Liver (tissue), 9 donors: Measurements from ENCODE around the gene SLC12A3. TPM values are rescaled to one million over a fixed set of nuclear protein-coding genes. Genes with fewer than 3 reads are reported as not detected.
A peak's percentile ranks its signal among the peaks of the same experiment; 100 is the strongest.

Experiments used
- DNase-seq: peaks from one replicate; pipeline ENCODE4 v3.0.0-alpha.2; 2017; ENCODE audit warnings: low spot score
- H3K27ac ChIP-seq, 2 donors: one replicate each; pipeline ENCODE4 v1.7.0; 2013; ENCODE audit warnings: inconsistent platforms in 2 of 2, low read length in 2 of 2, control low read depth in 1 of 2, low read depth in 1 of 2, mild to moderate bottlenecking in 1 of 2
- H3K27me3 ChIP-seq, 4 donors: one replicate each; pipeline versions ENCODE4 v1.6.1 to v1.7.0; 2013; ENCODE audit warnings: low read length in 3 of 4, inconsistent platforms in 1 of 4, mild to moderate bottlenecking in 1 of 4, moderate library complexity in 1 of 4; ENCODE audit not compliant: control insufficient read depth in 4 of 4, insufficient read depth in 4 of 4
- H3K36me3 ChIP-seq, 4 donors: one replicate each; pipeline versions ENCODE4 v1.6.1 to v1.7.0; 2013; ENCODE audit warnings: low read length in 3 of 4, mild to moderate bottlenecking in 3 of 4, low read depth in 1 of 4, moderate library complexity in 1 of 4; ENCODE audit not compliant: control insufficient read depth in 4 of 4, insufficient read depth in 3 of 4
- H3K4me1 ChIP-seq, 4 donors: one replicate each; pipeline versions ENCODE4 v1.6.1 to v1.7.0; 2013; ENCODE audit warnings: low read length in 3 of 4, mild to moderate bottlenecking in 3 of 4, moderate library complexity in 1 of 4; ENCODE audit not compliant: control insufficient read depth in 4 of 4, insufficient read depth in 4 of 4
- H3K4me3 ChIP-seq, 3 donors: one replicate each; pipeline versions ENCODE4 v1.6.1 to v1.7.0; 2013; ENCODE audit warnings: low read length in 3 of 3, control low read depth in 1 of 3, low read depth in 1 of 3, mild to moderate bottlenecking in 1 of 3
- H3K9ac ChIP-seq, 2 donors: one replicate each; pipeline ENCODE4 v1.7.0; 2013; ENCODE audit warnings: low read length in 2 of 2, mild to moderate bottlenecking in 2 of 2, moderate library complexity in 2 of 2, control low read depth in 1 of 2, low read depth in 1 of 2
- H3K9me3 ChIP-seq, 4 donors: one replicate each; pipeline versions ENCODE4 v1.6.1 to v1.7.0; 2013; ENCODE audit warnings: low read length in 3 of 4; ENCODE audit not compliant: control insufficient read depth in 4 of 4
- ATF3 ChIP-seq: IDR thresholded peaks from 2 replicates; pipeline ENCODE4 v1.6.1; 2016; ENCODE audit warnings: antibody characterized with exemption
- CTCF ChIP-seq: fragments of 150-350 bp; IDR thresholded peaks from 2 replicates; pipeline ENCODE4 v1.5.1; 2017; ENCODE audit warnings: improper control_type of control experiment, low read depth, low read length; ENCODE audit not compliant: missing input control
- EGR1 ChIP-seq, 2 donors: IDR thresholded peaks; 2 replicates each; pipeline ENCODE4 v1.6.1; 2016 to 2018; ENCODE audit warnings: antibody characterized with exemption in 2 of 2, low read depth in 2 of 2
- FOXA2 ChIP-seq: IDR thresholded peaks from 2 replicates; pipeline ENCODE4 v1.6.1; 2016; ENCODE audit warnings: antibody characterized with exemption
- HNF4A ChIP-seq, 2 donors: conservative IDR thresholded peaks; 2 replicates each; pipeline ENCODE4 v1.6.1; 2016; ENCODE audit warnings: antibody characterized with exemption in 2 of 2, mild to moderate bottlenecking in 2 of 2
- HNF4G ChIP-seq: IDR thresholded peaks from 2 replicates; pipeline ENCODE4 v1.6.1; 2016; ENCODE audit warnings: antibody characterized with exemption
- NR2F2 ChIP-seq: IDR thresholded peaks from 2 replicates; pipeline ENCODE4 v1.6.1; 2016; ENCODE audit warnings: antibody characterized with exemption
- RAD21 ChIP-seq, 2 donors: IDR thresholded peaks; 2 replicates each; pipeline ENCODE4 v1.6.1; 2016; ENCODE audit warnings: antibody characterized with exemption in 2 of 2, mild to moderate bottlenecking in 2 of 2
- REST ChIP-seq: IDR thresholded peaks from 2 replicates; pipeline ENCODE4 v1.6.1; 2016; ENCODE audit warnings: antibody characterized with exemption, mild to moderate bottlenecking
- SP1 ChIP-seq: IDR thresholded peaks from 2 replicates; pipeline ENCODE4 v1.6.1; 2018; ENCODE audit warnings: antibody characterized with exemption, mild to moderate bottlenecking
- TAF1 ChIP-seq: conservative IDR thresholded peaks from 2 replicates; pipeline ENCODE4 v1.6.1; 2016; ENCODE audit warnings: antibody characterized with exemption, mild to moderate bottlenecking
- WGBS: extraction: QIAGEN DNeasy Blood & Tissue Kit; methylation state at CpG from one replicate; pipeline ENCODE4 v1.1.7; 2013; 5-methylcytosine and 5-hydroxymethylcytosine counted together
- polyA plus RNA-seq, 2 donors: library from polyadenylated mRNA; stranded (reverse) in 1 of 2; unstranded in 1 of 2; fragments of 200-250 nt in 1 of 2; fragments of >200 nt in 1 of 2; fragmentation: Nextera tagmentation in 1 of 2; extraction: Ambion mirVana in 1 of 2; gene quantifications; one replicate each; pipeline versions ENCODE4 v1.2.1 to v1.2.3, GENCODE V29; 2013 to 2015
- total RNA-seq, 2 donors: library from RNA; depleted of rRNA; stranded (reverse); fragments of >200 nt; gene quantifications; one replicate each; pipeline ENCODE4 v1.2.3, GENCODE V29; 2014
- TF ChIP-seq, protein P1 (sequence below): IDR thresholded peaks from 2 replicates; pipeline ENCODE4 v1.6.1; 2016; ENCODE audit warnings: antibody characterized with exemption
- donor health status: healthy.
- donor health status: healthy.
- donor health status: healthy.
- donor health status: healthy.
- donor health status: healthy.

SLC12A3 gene
- total and polyA plus RNA-seq, 4 donors, result 0.09 TPM; not detected in 3

GRCh38 chr16:56944954-56945839 lies 80.2 kb downstream of the SLC12A3 start:
- Histone ChIP-seq H3K9me3 (no peaks in the 10 kb centered on the region), H3K9ac (no peak overlapping the region), H3K36me3 (peaks cover 18 to 53% (median 46%) of the 10 kb centered on the region in 4 donors), H3K4me1 (peaks cover 0 to 17% (median 7%) of the 10 kb centered on the region in 4 donors), H3K27ac (peak overlapping the region in 1 of 2 donors; percentile 1), H3K4me3 (no peak overlapping the region), H3K27me3 (no peaks in the 10 kb centered on the region)
- DNase-seq, result no peak
- 73% methylated on average over 2 of the region's 2 CpGs for WGBS
- TF ChIP-seq SP1, result no peak
- no peak for TF ChIP-seq ATF3

DNA sequence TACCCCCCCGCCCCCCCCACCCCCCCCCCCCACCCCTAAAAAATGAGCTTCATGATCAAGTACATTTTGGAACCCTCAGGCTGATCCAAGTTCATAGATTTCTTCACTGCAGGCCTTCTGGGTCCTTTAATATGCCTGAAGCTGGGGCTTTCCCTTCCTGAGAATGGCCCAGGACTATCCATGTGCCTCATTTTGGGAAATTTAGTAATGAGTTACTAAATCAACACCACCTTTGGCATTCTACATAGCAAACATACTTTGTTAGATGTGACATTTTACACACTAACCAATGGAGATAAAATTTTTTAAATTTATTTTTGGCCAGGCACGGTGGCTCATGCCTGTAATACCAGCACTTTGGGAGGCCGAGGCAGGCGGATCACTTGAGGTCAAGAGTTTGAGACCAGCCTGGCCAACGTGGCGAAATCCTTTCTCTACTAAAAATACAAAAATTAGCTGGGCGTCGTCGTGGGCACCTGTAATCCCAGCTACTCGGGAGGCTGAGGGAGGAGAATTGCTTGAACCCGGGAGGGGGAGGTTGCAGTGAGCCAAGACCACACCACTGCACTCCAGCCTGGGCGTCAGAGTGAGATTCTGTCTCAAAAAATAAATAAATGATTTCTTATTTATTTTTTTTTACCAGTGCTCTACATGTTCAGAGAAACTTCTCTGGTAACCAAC lies 81.0 kb downstream of the SLC12A3 start:
- Histone ChIP-seq H3K4me1 (peaks cover 0 to 17% (median 7%) of the 10 kb centered on the region in 4 donors), H3K4me3 (no peak overlapping the region), H3K9ac (no peak overlapping the region), H3K27me3 (no peaks in the 10 kb centered on the region), H3K36me3 (peaks cover 17 to 46% (median 39%) of the 10 kb centered on the region in 4 donors), H3K27ac (no peak overlapping the region), H3K9me3 (no peaks in the 10 kb centered on the region)
- DNase-seq, result no peak
- TF ChIP-seq FOXA2, result peak; percentile 13
- TF ChIP-seq REST, result no peak
- TF ChIP-seq TAF1, result no peak
- no peak for TF ChIP-seq RAD21 (IDR thresholded peaks at IDR 0.05)
- 71% methylated on average over 12 of the region's 12 CpGs for WGBS

GRCh38 chr16:56946767-56947603 lies 82.0 kb downstream of the SLC12A3 start:
- Histone ChIP-seq H3K4me1 (peaks cover 0 to 17% (median 6%) of the 10 kb centered on the region in 4 donors), H3K27ac (no peak overlapping the region), H3K4me3 (no peak overlapping the region), H3K9ac (no peak overlapping the region), H3K9me3 (no peaks in the 10 kb centered on the region), H3K36me3 (peaks cover 13 to 36% (median 31%) of the 10 kb centered on the region in 4 donors), H3K27me3 (no peaks in the 10 kb centered on the region)
- no peak for DNase-seq
- 83% methylated on average over 10 of the region's 10 CpGs for WGBS
- TF ChIP-seq HNF4G (no peak), REST (no peak), CTCF (no peak), HNF4A (conservative IDR thresholded peaks at IDR 0.05) (no peak), EGR1 (IDR thresholded peaks at IDR 0.05; ENCODE audit: low read depth in 2 of 2) (no peak), NR2F2 (no peak)
- TF ChIP-seq, protein P1, sequence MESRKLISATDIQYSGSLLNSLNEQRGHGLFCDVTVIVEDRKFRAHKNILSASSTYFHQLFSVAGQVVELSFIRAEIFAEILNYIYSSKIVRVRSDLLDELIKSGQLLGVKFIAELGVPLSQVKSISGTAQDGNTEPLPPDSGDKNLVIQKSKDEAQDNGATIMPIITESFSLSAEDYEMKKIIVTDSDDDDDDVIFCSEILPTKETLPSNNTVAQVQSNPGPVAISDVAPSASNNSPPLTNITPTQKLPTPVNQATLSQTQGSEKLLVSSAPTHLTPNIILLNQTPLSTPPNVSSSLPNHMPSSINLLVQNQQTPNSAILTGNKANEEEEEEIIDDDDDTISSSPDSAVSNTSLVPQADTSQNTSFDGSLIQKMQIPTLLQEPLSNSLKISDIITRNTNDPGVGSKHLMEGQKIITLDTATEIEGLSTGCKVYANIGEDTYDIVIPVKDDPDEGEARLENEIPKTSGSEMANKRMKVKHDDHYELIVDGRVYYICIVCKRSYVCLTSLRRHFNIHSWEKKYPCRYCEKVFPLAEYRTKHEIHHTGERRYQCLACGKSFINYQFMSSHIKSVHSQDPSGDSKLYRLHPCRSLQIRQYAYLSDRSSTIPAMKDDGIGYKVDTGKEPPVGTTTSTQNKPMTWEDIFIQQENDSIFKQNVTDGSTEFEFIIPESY, result no peak
